SK-N-SH (cell line): ENCODE data around the gene TNFRSF4. TPM values are rescaled to one million over a fixed set of nuclear protein-coding genes. Genes with fewer than 3 reads are reported as not detected.

Source experiments
- CTCF ChIA-PET: fragments of 300-600, 350-600 bp; formaldehyde crosslinking; extraction: SDS; loops from one replicate; lab custom pipeline; 2021; lab: Yijun Ruan, JAX
- POLR2A ChIA-PET: fragments of 350-600 bp; sonication (Branson Sonifier 250); formaldehyde crosslinking; extraction: SDS; loops from one replicate; lab custom pipeline; 2020; ENCODE audit warnings: antibody characterized with exemption, inconsistent platforms; lab: Yijun Ruan, JAX
- DNase-seq: peaks from one replicate; pipeline ENCODE4 v3.0.0; 2012
- H2AFZ ChIP-seq: fragments of 200-600 bp; sonication (generic); 2 replicates; pipeline ENCODE4 v1.8.1; 2016; ENCODE audit warnings: antibody characterized with exemption, mild to moderate bottlenecking, low read depth
- H3F3A ChIP-seq: fragments of 200-600 bp; sonication (generic); replicated peaks from 2 replicates; pipeline ENCODE3; 2016; ENCODE audit warnings: antibody characterized with exemption, mild to moderate bottlenecking; ENCODE audit not compliant: insufficient read depth
- H3K27ac ChIP-seq, 2 experiments: fragments of 200-500 bp in 1 of 2; fragments of 200-600 bp in 1 of 2; sonication (Bioruptor generic) in 1 of 2; sonication (generic), shearing (Covaris generic) in 1 of 2; 2 replicates each; pipeline versions ENCODE4 v1.5.1 to v1.6.1; 2014 to 2016; ENCODE audit warnings: low read depth in 2 of 2, inconsistent platforms in 1 of 2, low read length in 1 of 2, mild to moderate bottlenecking in 1 of 2, mixed read lengths in 1 of 2
- H3K27me3 ChIP-seq: fragments of 200-600 bp; sonication (generic), shearing (Covaris generic); 2 replicates; pipeline ENCODE4 v1.6.1; 2016; ENCODE audit warnings: mixed run types; ENCODE audit not compliant: insufficient read depth
- H3K36me3 ChIP-seq, 2 experiments: fragments of 200-500 bp in 1 of 2; fragments of 200-600 bp in 1 of 2; sonication (Bioruptor generic) in 1 of 2; sonication (generic) in 1 of 2; replicated peaks in 1 of 2; 2 replicates each; pipeline versions ENCODE3 to v1.5.1; 2014 to 2016; ENCODE audit warnings: low read length in 1 of 2, mild to moderate bottlenecking in 1 of 2; ENCODE audit not compliant: insufficient read depth in 2 of 2, control insufficient read depth in 1 of 2
- H3K4me1 ChIP-seq, 2 experiments: fragments of 200-500 bp in 1 of 2; fragments of 200-600 bp in 1 of 2; sonication (Bioruptor generic) in 1 of 2; sonication (generic), shearing (Covaris generic) in 1 of 2; 2 replicates each; pipeline versions ENCODE4 v1.5.1 to v1.6.1; 2014 to 2016; ENCODE audit warnings: low read depth in 1 of 2, low read length in 1 of 2, mixed run types in 1 of 2; ENCODE audit not compliant: insufficient read depth in 2 of 2, control insufficient read depth in 1 of 2
- H3K4me2 ChIP-seq: fragments of 200-600 bp; sonication (generic), shearing (Covaris generic); 2 replicates; pipeline ENCODE4 v1.6.1; 2017; ENCODE audit warnings: mixed run types
- H3K4me3 ChIP-seq, 2 experiments: fragments of 200-500 bp in 1 of 2; fragments of 200-600 bp in 1 of 2; sonication (Bioruptor generic) in 1 of 2; sonication (generic), shearing (Covaris generic) in 1 of 2; 2 replicates each; pipeline versions ENCODE4 v1.5.1 to v1.8.1; 2014 to 2016; ENCODE audit warnings: low read depth in 2 of 2, inconsistent platforms in 1 of 2, low read length in 1 of 2, mild to moderate bottlenecking in 1 of 2, mixed read lengths in 1 of 2, moderate library complexity in 1 of 2
- H3K79me2 ChIP-seq: fragments of 200-600 bp; sonication (generic); 2 replicates; pipeline ENCODE4 v1.8.1; 2017; ENCODE audit warnings: mild to moderate bottlenecking; ENCODE audit not compliant: insufficient read depth
- H3K9ac ChIP-seq: fragments of 200-600 bp; sonication (generic); 2 replicates; pipeline ENCODE4 v1.6.1; 2017; ENCODE audit warnings: mixed run types
- H3K9me2 ChIP-seq: fragments of 200-600 bp; sonication (generic); 2 replicates; pipeline ENCODE4 v1.6.1; 2017; ENCODE audit warnings: mixed run types
- H3K9me3 ChIP-seq: fragments of 200-600 bp; sonication (generic); 2 replicates; pipeline ENCODE4 v1.6.1; 2017; ENCODE audit warnings: mixed run types, mild to moderate bottlenecking, moderate library complexity
- H4K20me1 ChIP-seq: fragments of 200-600 bp; sonication (generic); 2 replicates; pipeline ENCODE4 v1.6.1; 2017; ENCODE audit warnings: mild to moderate bottlenecking, mixed run types; ENCODE audit not compliant: insufficient read depth
- EZH2phosphoT487 ChIP-seq: fragments of 200-600 bp; sonication (generic); IDR thresholded peaks from 2 replicates; pipeline ENCODE4 v1.6.1; 2017; ENCODE audit warnings: low read depth, mixed run types, mild to moderate bottlenecking, antibody characterized with exemption, moderate library complexity, borderline replicate concordance
- FOXJ3 ChIP-seq: sonication (generic); formaldehyde crosslinking; IDR thresholded peaks from 2 replicates; pipeline ENCODE4 v1.5.1; 2020; ENCODE audit warnings: mild to moderate bottlenecking, missing genetic modification reagents
- GATA2 ChIP-seq: sonication (generic); formaldehyde crosslinking; IDR thresholded peaks from 2 replicates; pipeline ENCODE4 v1.5.0; 2020; ENCODE audit warnings: mild to moderate bottlenecking, missing genetic modification reagents
- IRF3 ChIP-seq: fragments of 150-350 bp; IDR thresholded peaks from 2 replicates; pipeline ENCODE4 v1.6.1; 2016; ENCODE audit warnings: mild to moderate bottlenecking, low read depth, low read length
- NRF1 ChIP-seq: IDR thresholded peaks from 2 replicates; pipeline ENCODE4 v1.6.1; 2012; ENCODE audit warnings: low read depth, mild to moderate bottlenecking, low read length
- RFX5 ChIP-seq: IDR thresholded peaks from 2 replicates; pipeline ENCODE4 v1.6.1; 2012; ENCODE audit warnings: mild to moderate bottlenecking, improper control_type of control experiment, low read length
- SIN3A ChIP-seq: IDR thresholded peaks from 2 replicates; pipeline ENCODE4 v1.6.1; 2012; ENCODE audit warnings: low read depth, mild to moderate bottlenecking, low read length, moderate library complexity, borderline replicate concordance
- TAF1 ChIP-seq: IDR thresholded peaks from 2 replicates; pipeline ENCODE4 v1.6.1; 2012; ENCODE audit warnings: low read depth, mild to moderate bottlenecking, low read length, moderate library complexity, borderline replicate concordance
- TCF12 ChIP-seq: IDR thresholded peaks from 2 replicates; pipeline ENCODE4 v1.4.0; 2012
- TEAD4 ChIP-seq: IDR thresholded peaks from 2 replicates; pipeline ENCODE4 v1.4.0; 2012; ENCODE audit warnings: mild to moderate bottlenecking, borderline replicate concordance; ENCODE audit not compliant: insufficient read depth
- USF2 ChIP-seq: fragments of 150-350 bp; IDR thresholded peaks from 2 replicates; pipeline ENCODE4 v1.6.1; 2017; ENCODE audit warnings: antibody characterized with exemption, low read length, low read depth, borderline replicate concordance
- YY1 ChIP-seq: IDR thresholded peaks from 2 replicates; pipeline ENCODE4 v1.4.0; 2012; ENCODE audit warnings: low read depth, mild to moderate bottlenecking
- WGBS: methylation state at CpG from one replicate; pipeline ENCODE4 v1.1.6; 2017; ENCODE audit warnings: low lambda C conversion rate; 5-methylcytosine and 5-hydroxymethylcytosine counted together
- polyA plus RNA-seq, 3 experiments: library from polyadenylated mRNA; depleted of rRNA; stranded (reverse); fragments of >200 nt; gene quantifications; 2 replicates each; pipeline ENCODE4 v1.2.3, GENCODE V29; 2012
- TF ChIP-seq, protein P1 (sequence below): IDR thresholded peaks from 2 replicates; pipeline ENCODE4; 2012
- TF ChIP-seq, protein P2 (sequence below): fragments of 200-600 bp; sonication (generic); IDR thresholded peaks from 2 replicates; pipeline ENCODE4 v1.6.1; 2017; ENCODE audit warnings: antibody characterized with exemption, mild to moderate bottlenecking, moderate library complexity
- TF ChIP-seq, protein P3 (sequence below): IDR thresholded peaks from 2 replicates; pipeline ENCODE4 v1.4.0; 2012; ENCODE audit warnings: low read depth, borderline replicate concordance

The TNFRSF4 gene
- polyA plus RNA-seq, 1 of the 3 experiments (the other 2 are of a cell fraction): not detected

DNA sequence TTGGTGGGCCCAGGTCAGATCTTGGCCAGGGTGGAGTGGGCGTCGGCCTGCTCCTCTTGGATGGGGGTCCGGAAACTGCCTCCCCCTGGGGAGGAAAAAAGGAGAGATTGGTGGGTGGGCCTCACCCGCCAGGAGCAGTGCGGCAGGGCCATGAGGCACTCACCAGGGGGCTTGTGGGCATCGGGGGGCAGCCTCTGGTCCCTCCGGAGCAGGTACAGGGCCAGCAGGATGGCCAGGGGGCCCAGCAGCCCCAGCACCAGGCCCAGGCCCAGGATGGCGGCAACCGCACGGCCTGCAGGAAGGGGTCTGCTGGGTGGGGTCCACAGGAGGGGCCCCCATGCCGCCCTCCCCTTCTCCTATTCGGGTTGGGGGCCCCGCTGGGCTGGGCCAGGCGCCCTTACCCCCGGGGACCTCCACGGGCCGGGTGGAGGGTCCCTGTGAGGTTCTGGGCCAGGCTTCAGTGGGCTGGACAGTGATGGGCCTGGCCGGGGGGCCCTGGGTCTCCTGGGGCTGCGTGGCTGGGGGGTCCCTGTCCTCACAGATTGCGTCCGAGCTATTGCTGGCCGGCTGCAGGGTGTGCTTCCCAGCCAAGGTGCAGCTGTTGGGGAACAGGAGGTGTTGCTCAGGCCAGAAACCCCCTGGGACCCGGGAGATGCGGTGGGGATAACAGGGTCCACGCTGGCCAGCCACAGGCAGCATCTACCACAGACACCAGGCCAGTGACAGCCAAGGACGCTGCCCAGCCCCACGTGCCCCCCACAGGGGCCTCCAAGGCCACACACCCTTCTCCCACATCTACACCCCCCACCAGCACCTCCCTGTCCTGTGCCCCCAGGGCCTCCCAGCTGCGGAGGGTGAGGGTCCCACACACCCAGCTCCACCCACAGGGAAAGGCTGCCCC is 2.2 kb downstream of the TNFRSF4 start:
- no CpG with 5 or more reads among the region's 28 CpGs for WGBS
- Histone ChIP-seq H4K20me1 (no peaks in the 10 kb centered on the region), H3K9me3 (no peaks in the 10 kb centered on the region), H3F3A (no peaks in the 10 kb centered on the region), H3K27me3 (peaks cover 2% of the 10 kb centered on the region; the same call in 1 of the 2 replicates), H2AFZ (no peak overlapping the region), H3K4me3 (no peak overlapping the region), H3K4me1 (peaks cover 3 to 5% of the 10 kb centered on the region in 2 experiments; a peak in 1 of 4 replicates), H3K9ac (no peak overlapping the region), H3K36me3 (peaks cover 0 to 6% of the 10 kb centered on the region in 2 experiments), H3K9me2 (no peaks in the 10 kb centered on the region), H3K27ac (no peak overlapping the region), H3K4me2 (no peak overlapping the region), H3K79me2 (no peaks in the 10 kb centered on the region)
- TF ChIP-seq TCF12 (no peak), SIN3A (no peak), RFX5 (no peak), NRF1 (no peak), FOXJ3 (CRISPR knock-in tag) (no peak), EZH2phosphoT487 (no peak), GATA2 (CRISPR knock-in tag) (no peak), YY1 (no peak), USF2 (no peak), IRF3 (no peak), TEAD4 (no peak), TAF1 (no peak)
- TF ChIP-seq, protein P1, sequence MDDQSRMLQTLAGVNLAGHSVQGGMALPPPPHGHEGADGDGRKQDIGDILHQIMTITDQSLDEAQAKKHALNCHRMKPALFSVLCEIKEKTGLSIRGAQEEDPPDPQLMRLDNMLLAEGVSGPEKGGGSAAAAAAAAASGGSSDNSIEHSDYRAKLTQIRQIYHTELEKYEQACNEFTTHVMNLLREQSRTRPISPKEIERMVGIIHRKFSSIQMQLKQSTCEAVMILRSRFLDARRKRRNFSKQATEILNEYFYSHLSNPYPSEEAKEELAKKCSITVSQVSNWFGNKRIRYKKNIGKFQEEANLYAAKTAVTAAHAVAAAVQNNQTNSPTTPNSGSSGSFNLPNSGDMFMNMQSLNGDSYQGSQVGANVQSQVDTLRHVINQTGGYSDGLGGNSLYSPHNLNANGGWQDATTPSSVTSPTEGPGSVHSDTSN: no peak
- TF ChIP-seq, protein P2, sequence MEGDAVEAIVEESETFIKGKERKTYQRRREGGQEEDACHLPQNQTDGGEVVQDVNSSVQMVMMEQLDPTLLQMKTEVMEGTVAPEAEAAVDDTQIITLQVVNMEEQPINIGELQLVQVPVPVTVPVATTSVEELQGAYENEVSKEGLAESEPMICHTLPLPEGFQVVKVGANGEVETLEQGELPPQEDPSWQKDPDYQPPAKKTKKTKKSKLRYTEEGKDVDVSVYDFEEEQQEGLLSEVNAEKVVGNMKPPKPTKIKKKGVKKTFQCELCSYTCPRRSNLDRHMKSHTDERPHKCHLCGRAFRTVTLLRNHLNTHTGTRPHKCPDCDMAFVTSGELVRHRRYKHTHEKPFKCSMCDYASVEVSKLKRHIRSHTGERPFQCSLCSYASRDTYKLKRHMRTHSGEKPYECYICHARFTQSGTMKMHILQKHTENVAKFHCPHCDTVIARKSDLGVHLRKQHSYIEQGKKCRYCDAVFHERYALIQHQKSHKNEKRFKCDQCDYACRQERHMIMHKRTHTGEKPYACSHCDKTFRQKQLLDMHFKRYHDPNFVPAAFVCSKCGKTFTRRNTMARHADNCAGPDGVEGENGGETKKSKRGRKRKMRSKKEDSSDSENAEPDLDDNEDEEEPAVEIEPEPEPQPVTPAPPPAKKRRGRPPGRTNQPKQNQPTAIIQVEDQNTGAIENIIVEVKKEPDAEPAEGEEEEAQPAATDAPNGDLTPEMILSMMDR: no peak
- TF ChIP-seq, protein P3, sequence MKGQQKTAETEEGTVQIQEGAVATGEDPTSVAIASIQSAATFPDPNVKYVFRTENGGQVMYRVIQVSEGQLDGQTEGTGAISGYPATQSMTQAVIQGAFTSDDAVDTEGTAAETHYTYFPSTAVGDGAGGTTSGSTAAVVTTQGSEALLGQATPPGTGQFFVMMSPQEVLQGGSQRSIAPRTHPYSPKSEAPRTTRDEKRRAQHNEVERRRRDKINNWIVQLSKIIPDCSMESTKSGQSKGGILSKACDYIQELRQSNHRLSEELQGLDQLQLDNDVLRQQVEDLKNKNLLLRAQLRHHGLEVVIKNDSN: no peak
- peak; percentile 42 for DNase-seq
- CTCF ChIA-PET: no interaction called here
- POLR2A ChIA-PET: no interaction called here
